AG09319 (cell line): ENCODE results near the gene PCBP4.

Experiments
- DNase-seq: peaks from one replicate; pipeline ENCODE4 v3.0.0-alpha.2; 2010; ENCODE audit warnings: low read depth; ENCODE audit errors: extremely low read depth
- TF ChIP-seq, protein P1 (sequence below): IDR thresholded peaks from 2 replicates; pipeline ENCODE4 v1.5.1; 2011; ENCODE audit warnings: low read depth, mild to moderate bottlenecking, inconsistent platforms, low read length, moderate library complexity

Gene PCBP4

DNA sequence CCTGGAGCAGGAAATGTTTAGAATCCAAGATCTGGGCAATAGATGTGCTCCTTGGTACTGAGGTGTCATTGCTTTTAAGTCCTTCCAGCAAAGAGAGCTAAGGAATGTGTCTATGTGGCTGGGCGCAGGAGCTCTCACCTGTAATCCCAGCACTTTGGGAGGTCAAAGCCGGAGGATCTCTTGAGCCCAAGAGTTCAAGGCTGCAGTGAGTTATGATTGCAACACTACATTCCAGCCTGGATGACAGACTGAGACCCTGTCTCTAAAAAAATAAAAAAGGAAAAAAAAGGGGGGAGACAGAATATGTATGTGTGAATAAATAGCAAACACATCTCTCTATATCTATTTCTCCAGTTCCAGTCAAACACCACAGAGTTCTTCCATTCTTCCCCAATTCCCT is 16.4 kb downstream of the PCBP4 start:
- TF ChIP-seq, protein P1, sequence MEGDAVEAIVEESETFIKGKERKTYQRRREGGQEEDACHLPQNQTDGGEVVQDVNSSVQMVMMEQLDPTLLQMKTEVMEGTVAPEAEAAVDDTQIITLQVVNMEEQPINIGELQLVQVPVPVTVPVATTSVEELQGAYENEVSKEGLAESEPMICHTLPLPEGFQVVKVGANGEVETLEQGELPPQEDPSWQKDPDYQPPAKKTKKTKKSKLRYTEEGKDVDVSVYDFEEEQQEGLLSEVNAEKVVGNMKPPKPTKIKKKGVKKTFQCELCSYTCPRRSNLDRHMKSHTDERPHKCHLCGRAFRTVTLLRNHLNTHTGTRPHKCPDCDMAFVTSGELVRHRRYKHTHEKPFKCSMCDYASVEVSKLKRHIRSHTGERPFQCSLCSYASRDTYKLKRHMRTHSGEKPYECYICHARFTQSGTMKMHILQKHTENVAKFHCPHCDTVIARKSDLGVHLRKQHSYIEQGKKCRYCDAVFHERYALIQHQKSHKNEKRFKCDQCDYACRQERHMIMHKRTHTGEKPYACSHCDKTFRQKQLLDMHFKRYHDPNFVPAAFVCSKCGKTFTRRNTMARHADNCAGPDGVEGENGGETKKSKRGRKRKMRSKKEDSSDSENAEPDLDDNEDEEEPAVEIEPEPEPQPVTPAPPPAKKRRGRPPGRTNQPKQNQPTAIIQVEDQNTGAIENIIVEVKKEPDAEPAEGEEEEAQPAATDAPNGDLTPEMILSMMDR: no peak
- DNase-seq: no peak

DNA sequence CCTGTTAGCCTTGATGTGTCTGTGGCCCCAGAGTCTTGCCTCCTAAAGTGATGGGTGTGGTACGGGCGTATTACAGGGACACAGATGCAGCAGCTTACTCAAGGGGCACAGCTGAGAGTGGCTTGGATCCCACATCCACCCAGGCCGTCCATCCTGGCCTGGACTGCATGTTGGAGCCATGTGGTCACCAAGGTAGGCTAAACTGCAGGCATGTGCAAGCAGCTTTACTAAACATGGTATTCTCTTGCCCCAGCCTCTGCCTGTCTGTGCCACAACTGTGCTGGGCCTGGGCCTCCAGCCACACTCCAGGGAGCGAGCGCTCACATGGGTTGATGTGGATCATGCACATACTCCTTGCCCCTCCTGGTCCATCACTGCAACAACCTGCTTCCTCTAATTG is 18.1 kb downstream of the PCBP4 start:
- TF ChIP-seq, protein P1: no peak
- no peak for DNase-seq

DNA sequence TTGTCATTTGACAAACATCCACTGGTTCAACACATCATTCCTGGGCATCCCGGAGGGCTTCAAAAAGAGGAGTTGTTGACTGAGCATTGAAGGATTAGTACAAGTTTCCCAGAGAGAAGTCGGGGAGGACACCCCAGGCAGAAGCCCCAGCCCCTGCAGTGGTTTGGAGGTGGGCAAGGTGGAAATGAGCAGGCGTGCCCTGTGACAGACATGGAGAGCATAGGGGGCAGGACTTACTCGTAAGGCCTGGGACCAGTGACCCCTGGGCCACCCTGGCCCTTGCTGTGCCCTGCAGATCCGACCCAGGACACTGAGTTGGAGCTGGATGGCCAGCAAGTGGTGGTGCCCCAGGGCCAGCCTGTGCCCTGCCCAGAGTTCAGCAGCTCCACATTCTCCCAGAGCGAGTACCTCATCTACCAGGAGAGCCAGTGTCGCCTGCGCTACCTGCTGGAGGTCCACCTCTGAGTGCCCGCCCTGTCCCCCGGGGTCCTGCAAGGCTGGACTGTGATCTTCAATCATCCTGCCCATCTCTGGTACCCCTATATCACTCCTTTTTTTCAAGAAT is 19.2 kb downstream of the PCBP4 start:
- no peak for DNase-seq
- TF ChIP-seq, protein P1: no peak

DNA sequence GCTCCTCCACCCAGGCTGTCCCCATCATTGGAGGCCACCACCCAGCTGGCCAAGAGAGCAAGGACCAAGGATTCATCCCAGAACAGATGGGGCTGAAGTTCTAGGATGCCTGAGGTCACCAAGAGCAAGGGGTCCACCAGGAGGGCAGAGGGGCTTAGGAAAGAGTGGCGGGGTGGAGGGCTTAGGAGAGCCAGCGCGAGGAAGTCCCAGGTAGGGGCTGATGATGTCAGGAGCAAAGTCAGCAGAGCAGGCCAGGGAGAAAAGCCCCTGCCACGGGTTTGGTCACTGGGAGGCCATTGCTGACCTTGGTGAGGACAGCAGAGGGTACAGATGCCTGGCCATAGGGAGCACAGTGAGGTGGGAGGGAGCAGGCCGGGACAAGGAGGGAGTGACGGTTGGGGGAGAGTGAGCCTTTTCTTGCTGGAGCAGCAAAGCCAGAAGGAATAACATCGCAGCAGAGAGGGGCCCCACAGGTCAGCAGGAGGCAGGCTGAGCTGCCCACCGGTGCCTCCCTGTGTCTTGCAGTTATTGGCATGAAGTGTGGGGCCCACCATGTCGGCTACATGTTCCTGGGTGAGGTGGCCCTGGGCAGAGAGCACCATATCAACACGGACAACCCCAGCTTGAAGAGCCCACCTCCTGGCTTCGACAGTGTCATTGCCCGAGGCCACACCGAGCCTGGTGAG is 19.9 kb downstream of the PCBP4 start:
- TF ChIP-seq, protein P1: no peak
- DNase-seq: no peak

DNA sequence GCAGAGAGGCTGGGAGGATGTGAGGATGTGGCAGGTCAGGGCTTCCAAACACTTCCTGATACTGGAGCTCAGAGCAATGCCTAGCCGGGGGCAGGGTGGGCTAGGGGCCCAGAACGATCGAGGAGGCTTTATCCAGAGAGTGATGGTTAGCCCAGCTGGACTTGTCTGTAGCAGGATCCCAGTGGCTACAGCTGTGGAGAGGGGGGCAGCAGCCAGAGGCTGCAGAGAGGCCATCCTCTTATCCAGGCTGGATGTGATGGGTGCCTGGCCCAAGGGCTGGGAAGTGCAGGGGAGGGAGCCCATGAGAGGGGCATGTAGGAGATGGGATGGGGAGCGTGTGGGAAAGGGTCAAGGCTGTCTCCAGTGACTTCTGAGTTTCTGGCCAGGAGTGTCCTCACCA is 20.5 kb downstream of the PCBP4 start:
- DNase-seq: no peak
- TF ChIP-seq, protein P1: no peak

DNA sequence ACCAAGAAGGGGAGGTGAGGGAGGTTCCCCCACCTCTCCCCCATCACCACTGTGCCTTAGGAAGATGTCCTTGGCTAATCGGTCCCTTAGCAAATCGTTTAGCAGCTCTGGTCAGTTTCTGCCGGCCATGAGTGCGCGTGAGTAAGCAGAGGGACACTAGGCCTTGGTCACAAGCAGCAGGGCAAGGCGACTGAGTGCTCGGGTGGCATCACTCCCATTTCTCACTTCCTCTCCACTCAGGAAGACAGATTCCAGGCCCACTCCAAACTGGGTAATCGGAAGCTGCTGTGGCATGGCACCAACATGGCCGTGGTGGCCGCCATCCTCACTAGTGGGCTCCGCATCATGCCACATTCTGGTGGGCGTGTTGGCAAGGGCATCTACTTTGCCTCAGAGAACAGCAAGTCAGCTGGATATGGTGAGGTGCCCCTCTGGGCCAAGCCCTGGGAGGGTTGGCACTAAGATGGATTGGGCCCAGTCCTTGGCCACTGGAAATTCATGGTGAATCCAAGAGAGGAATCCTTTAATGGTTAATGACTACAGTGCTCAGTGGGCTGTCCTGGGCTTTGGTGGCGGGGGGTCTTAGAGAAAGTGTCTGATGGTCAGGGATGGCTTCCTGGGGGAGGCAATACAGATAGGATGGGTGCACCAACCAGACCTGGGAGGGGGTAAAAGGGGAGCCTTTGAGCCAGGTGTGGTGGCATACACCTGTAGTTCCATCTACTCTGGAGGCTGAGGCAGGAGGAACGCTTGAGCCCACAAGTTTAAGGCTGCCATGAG is 21.1 kb downstream of the PCBP4 start:
- no peak for DNase-seq
- TF ChIP-seq, protein P1: no peak
